Measurements from ENCODE around the gene DAPP1.
A peak's percentile ranks its signal among the peaks of the same experiment; 100 is the strongest.

The DAPP1 gene

DNA sequence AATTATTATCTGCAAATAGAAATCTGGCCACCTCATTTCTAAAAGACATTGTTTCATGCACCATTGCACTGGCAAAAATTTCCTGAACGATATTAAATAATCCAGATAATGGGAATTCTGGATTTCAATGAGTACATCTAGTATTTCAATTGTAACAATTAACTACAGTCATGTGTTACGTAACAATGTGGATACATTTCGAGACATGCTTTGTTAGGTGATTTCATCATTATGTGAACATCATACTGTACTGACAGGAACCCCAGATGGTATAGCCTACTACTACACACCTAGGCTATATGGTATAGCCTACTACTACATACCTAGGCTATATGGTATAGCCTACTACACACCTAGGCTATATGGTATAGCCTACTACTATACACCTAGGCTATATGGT lies 62.8 kb downstream of the DAPP1 start:
- no peak for TF ChIP-seq EZH2 (IDR thresholded peaks at IDR 0.05; ENCODE audit: borderline replicate concordance, low read length)
- TF ChIP-seq, protein P1, sequence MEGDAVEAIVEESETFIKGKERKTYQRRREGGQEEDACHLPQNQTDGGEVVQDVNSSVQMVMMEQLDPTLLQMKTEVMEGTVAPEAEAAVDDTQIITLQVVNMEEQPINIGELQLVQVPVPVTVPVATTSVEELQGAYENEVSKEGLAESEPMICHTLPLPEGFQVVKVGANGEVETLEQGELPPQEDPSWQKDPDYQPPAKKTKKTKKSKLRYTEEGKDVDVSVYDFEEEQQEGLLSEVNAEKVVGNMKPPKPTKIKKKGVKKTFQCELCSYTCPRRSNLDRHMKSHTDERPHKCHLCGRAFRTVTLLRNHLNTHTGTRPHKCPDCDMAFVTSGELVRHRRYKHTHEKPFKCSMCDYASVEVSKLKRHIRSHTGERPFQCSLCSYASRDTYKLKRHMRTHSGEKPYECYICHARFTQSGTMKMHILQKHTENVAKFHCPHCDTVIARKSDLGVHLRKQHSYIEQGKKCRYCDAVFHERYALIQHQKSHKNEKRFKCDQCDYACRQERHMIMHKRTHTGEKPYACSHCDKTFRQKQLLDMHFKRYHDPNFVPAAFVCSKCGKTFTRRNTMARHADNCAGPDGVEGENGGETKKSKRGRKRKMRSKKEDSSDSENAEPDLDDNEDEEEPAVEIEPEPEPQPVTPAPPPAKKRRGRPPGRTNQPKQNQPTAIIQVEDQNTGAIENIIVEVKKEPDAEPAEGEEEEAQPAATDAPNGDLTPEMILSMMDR (IDR thresholded peaks at IDR 0.05; ENCODE audit: low read length): no peak
- no peak overlapping the region for H3K4me2 ChIP-seq (ENCODE audit: low read length)
- H3K27ac ChIP-seq (ENCODE audit: low read depth, low read length, poor library complexity, severe bottlenecking): no peak overlapping the region
- H3K79me2 ChIP-seq (ENCODE audit: insufficient read depth, low read length): no peaks in the 10 kb centered on the region
- no peaks in the 10 kb centered on the region for H3F3A ChIP-seq (ENCODE audit: insufficient read depth, low read length)
- no peak overlapping the region for H3K4me3 ChIP-seq (ENCODE audit: low read depth, low read length, poor library complexity, severe bottlenecking)
- H4K20me1 ChIP-seq (ENCODE audit: insufficient read depth, low read length): no peaks in the 10 kb centered on the region
- H3K9me3 ChIP-seq (ENCODE audit: low read length): no peaks in the 10 kb centered on the region
- H3K9ac ChIP-seq (ENCODE audit: low read length): no peak overlapping the region
- no peaks in the 10 kb centered on the region for H3K27me3 ChIP-seq (ENCODE audit: insufficient read depth, low read length)
- no peak overlapping the region for H2AFZ ChIP-seq (ENCODE audit: low read length)
- no peaks in the 10 kb centered on the region for H3K9me2 ChIP-seq (ENCODE audit: low read depth, low read length)
- H3K36me3 ChIP-seq (ENCODE audit: insufficient read depth, low read length): peaks cover 36% of the 10 kb centered on the region
- H3K4me1 ChIP-seq (ENCODE audit: insufficient read depth, low read length, severe bottlenecking): no peaks in the 10 kb centered on the region

DNA sequence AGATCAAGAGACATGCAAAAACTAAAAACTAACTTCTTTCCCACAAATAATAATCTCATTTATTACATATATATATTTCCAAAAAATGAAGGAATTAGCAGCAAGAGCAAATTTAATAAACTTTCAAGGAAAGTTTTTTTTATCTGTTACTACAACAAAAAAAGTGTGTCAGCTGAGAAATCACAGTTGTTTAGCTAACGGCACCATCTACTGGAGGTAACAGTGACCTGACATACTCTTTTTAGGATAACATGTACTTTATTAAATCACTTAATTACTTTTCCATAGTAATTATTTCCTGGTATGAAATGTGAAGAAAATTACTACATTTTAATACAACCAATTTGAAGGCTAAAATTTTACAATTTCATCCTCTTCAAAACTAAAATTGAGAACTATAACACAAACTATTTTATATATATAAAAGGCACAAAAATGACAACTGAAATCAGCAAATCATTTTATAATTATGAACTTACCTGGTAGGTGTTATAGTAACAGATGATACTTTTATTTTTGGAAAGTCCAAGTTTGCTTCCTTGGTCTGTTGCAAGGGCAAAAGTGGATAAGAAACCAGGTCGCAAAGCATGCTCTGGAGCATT lies 68.5 kb downstream of the DAPP1 start:
- Histone ChIP-seq H3K9ac (ENCODE audit: low read length) (no peak overlapping the region), H3K27ac (ENCODE audit: low read depth, low read length, poor library complexity, severe bottlenecking) (no peak overlapping the region), H3K4me1 (ENCODE audit: insufficient read depth, low read length, severe bottlenecking) (no peaks in the 10 kb centered on the region), H3K9me3 (ENCODE audit: low read length) (no peaks in the 10 kb centered on the region), H4K20me1 (ENCODE audit: insufficient read depth, low read length) (no peaks in the 10 kb centered on the region), H3K9me2 (ENCODE audit: low read depth, low read length) (no peaks in the 10 kb centered on the region), H3K36me3 (ENCODE audit: insufficient read depth, low read length) (peaks cover 37% of the 10 kb centered on the region), H3F3A (ENCODE audit: insufficient read depth, low read length) (no peaks in the 10 kb centered on the region), H2AFZ (ENCODE audit: low read length) (no peak overlapping the region), H3K4me3 (ENCODE audit: low read depth, low read length, poor library complexity, severe bottlenecking) (no peak overlapping the region), H3K79me2 (ENCODE audit: insufficient read depth, low read length) (peaks cover 15% of the 10 kb centered on the region), H3K27me3 (ENCODE audit: insufficient read depth, low read length) (no peaks in the 10 kb centered on the region), H3K4me2 (ENCODE audit: low read length) (no peak overlapping the region)
- TF ChIP-seq, protein P1 (IDR thresholded peaks at IDR 0.05; ENCODE audit: low read length): peak; percentile 55
- no peak for TF ChIP-seq EZH2 (IDR thresholded peaks at IDR 0.05; ENCODE audit: borderline replicate concordance, low read length)

DNA sequence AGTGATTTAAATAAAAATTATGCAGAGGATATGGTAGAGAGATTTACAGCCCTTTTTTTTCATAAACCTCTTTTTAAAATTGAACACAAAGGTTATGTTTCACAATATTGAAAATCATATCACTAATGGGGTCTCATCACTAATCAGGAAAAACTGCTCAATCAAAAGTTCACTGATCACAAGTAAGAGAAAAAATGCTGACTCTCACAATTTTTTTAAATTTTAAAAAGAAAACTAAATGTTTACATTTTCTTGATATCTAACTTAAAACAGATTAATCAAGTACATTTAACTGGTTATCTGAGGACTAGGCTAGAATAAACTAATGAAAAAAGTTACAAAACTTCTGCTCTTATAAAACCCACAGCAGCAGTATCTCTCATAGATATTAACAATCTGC lies 69.1 kb downstream of the DAPP1 start:
- H3F3A ChIP-seq (ENCODE audit: insufficient read depth, low read length): no peaks in the 10 kb centered on the region
- H3K27me3 ChIP-seq (ENCODE audit: insufficient read depth, low read length): no peaks in the 10 kb centered on the region
- no peak overlapping the region for H3K9ac ChIP-seq (ENCODE audit: low read length)
- no peaks in the 10 kb centered on the region for H3K9me3 ChIP-seq (ENCODE audit: low read length)
- peaks cover 21% of the 10 kb centered on the region for H3K79me2 ChIP-seq (ENCODE audit: insufficient read depth, low read length)
- no peaks in the 10 kb centered on the region for H3K4me1 ChIP-seq (ENCODE audit: insufficient read depth, low read length, severe bottlenecking)
- H2AFZ ChIP-seq (ENCODE audit: low read length): no peak overlapping the region
- H3K27ac ChIP-seq (ENCODE audit: low read depth, low read length, poor library complexity, severe bottlenecking): no peak overlapping the region
- H3K4me3 ChIP-seq (ENCODE audit: low read depth, low read length, poor library complexity, severe bottlenecking): no peak overlapping the region
- H3K9me2 ChIP-seq (ENCODE audit: low read depth, low read length): no peaks in the 10 kb centered on the region
- TF ChIP-seq, protein P1 (IDR thresholded peaks at IDR 0.05; ENCODE audit: low read length): no peak
- TF ChIP-seq EZH2 (IDR thresholded peaks at IDR 0.05; ENCODE audit: borderline replicate concordance, low read length): no peak
- no peaks in the 10 kb centered on the region for H4K20me1 ChIP-seq (ENCODE audit: insufficient read depth, low read length)
- peaks cover 32% of the 10 kb centered on the region for H3K36me3 ChIP-seq (ENCODE audit: insufficient read depth, low read length)
- H3K4me2 ChIP-seq (ENCODE audit: low read length): no peak overlapping the region

Measured in OCI-LY1 (cell line).